Muscle of arm (tissue), 12 donors: ENCODE data around the gene BCOR. TPM values are rescaled to one million over a fixed set of nuclear protein-coding genes. Genes with fewer than 3 reads are reported as not detected.
A peak's percentile ranks its signal among the peaks of the same experiment; 100 is the strongest.

Experiments used
- DNase-seq: peaks from one replicate; pipeline ENCODE4 v3.0.0-alpha.2; 2013
- polyA plus RNA-seq, 12 donors: library from polyadenylated mRNA; unstranded; fragments of 120-200 nt; gene quantifications; one replicate each; pipeline ENCODE4 v1.2.1, GENCODE V29; 2013; ENCODE audit not compliant: insufficient read length in 12 of 12

BCOR gene
- polyA plus RNA-seq, 12 donors: 21.7 to 41.6 (median 26.6) TPM; not detected in 1

GRCh38 chrX:40116925-40117324, 19.2 kb upstream of the BCOR start:
- no peak for DNase-seq

- DNase-seq: no peak
These were observed 15.2 kb upstream of the BCOR start for GRCh38 chrX:40112996-40113395.

- no peak for DNase-seq
These were observed 14.1 kb upstream of the BCOR start for GRCh38 chrX:40111868-40112267.

GRCh38 chrX:40109288-40110008, 11.7 kb upstream of the BCOR start:
- DNase-seq: no peak

GRCh38 chrX:40108959-40109287, 11.2 kb upstream of the BCOR start:
- peak; percentile 65 for DNase-seq

GRCh38 chrX:40108162-40108958, 10.6 kb upstream of the BCOR start:
- DNase-seq: no peak

- DNase-seq: no peak
These were observed 9.8 kb upstream of the BCOR start for GRCh38 chrX:40107291-40108161.

GRCh38 chrX:40106676-40107290, 9.0 kb upstream of the BCOR start:
- DNase-seq: peak; percentile 49

- DNase-seq: peak; percentile 67
These were observed 8.3 kb upstream of the BCOR start for GRCh38 chrX:40105835-40106675.

GRCh38 chrX:40104985-40105834, 7.5 kb upstream of the BCOR start:
- no peak for DNase-seq

- DNase-seq: no peak
These were observed 6.8 kb upstream of the BCOR start for GRCh38 chrX:40104630-40104984.

GRCh38 chrX:40103565-40104323, 6.0 kb upstream of the BCOR start:
- DNase-seq: no peak

- DNase-seq: no peak
These were observed 4.9 kb upstream of the BCOR start for GRCh38 chrX:40102393-40103381.

GRCh38 chrX:40101430-40101802, 3.7 kb upstream of the BCOR start:
- DNase-seq: no peak

GRCh38 chrX:40100537-40101429, 3.0 kb upstream of the BCOR start:
- DNase-seq: no peak

- no peak for DNase-seq
These were observed 2.4 kb upstream of the BCOR start for GRCh38 chrX:40100141-40100536.
